CMK (cell line): Measurements from ENCODE around the gene CDC16.
"Not testable (repeated sequence)": the region's sequence is repeated elsewhere in the genome, so short reads cannot be mapped to it uniquely, and the experiment has no call there.

Experiments used
- DNase-seq: peaks from one replicate; pipeline ENCODE4 v3.0.0-alpha.2; 2010; ENCODE audit warnings: low read depth

CDC16 gene

GRCh38 chr13:114227528-114227927 lies 7.2 kb upstream of the CDC16 start:
- no peak for DNase-seq

GRCh38 chr13:114228176-114228575 lies 6.5 kb upstream of the CDC16 start:
- DNase-seq: no peak

- DNase-seq: no peak
Observed at GRCh38 chr13:114229506-114229905, 5.2 kb upstream of the CDC16 start.

GRCh38 chr13:114230117-114230516 lies 4.6 kb upstream of the CDC16 start:
- DNase-seq: no peak

- no peak for DNase-seq
Observed at GRCh38 chr13:114230575-114230974, 4.1 kb upstream of the CDC16 start.

GRCh38 chr13:114231886-114232285 lies 2.8 kb upstream of the CDC16 start:
- DNase-seq: no peak

GRCh38 chr13:114234266-114234644 lies 442 bp upstream of the CDC16 start:
- DNase-seq: no peak

- no peak for DNase-seq
Observed at GRCh38 chr13:114235697-114236096, 1.0 kb downstream of the CDC16 start.

GRCh38 chr13:114236227-114236626 lies 1.5 kb downstream of the CDC16 start:
- DNase-seq: no peak

GRCh38 chr13:114237415-114238112 lies 2.9 kb downstream of the CDC16 start:
- DNase-seq: no peak

- no peak for DNase-seq
Observed at GRCh38 chr13:114241918-114242317, 7.2 kb downstream of the CDC16 start.

- no peak for DNase-seq
Observed at GRCh38 chr13:114243971-114244370, 9.3 kb downstream of the CDC16 start.

GRCh38 chr13:114244637-114245036 lies 9.9 kb downstream of the CDC16 start:
- DNase-seq: no peak

- DNase-seq: no peak
Observed at GRCh38 chr13:114248011-114248410, 13.3 kb downstream of the CDC16 start.

GRCh38 chr13:114249077-114249476 lies 14.4 kb downstream of the CDC16 start:
- no peak for DNase-seq

GRCh38 chr13:114251639-114252440 lies 17.1 kb downstream of the CDC16 start:
- not testable (repeated sequence) for DNase-seq

GRCh38 chr13:114256547-114256946 lies 21.9 kb downstream of the CDC16 start:
- no peak for DNase-seq

GRCh38 chr13:114257014-114257413 lies 22.3 kb downstream of the CDC16 start:
- DNase-seq: no peak

- DNase-seq: no peak
Observed at GRCh38 chr13:114258589-114258988, 23.9 kb downstream of the CDC16 start.

- no peak for DNase-seq
Observed at GRCh38 chr13:114259374-114259773, 24.7 kb downstream of the CDC16 start.

GRCh38 chr13:114259974-114260373 lies 25.3 kb downstream of the CDC16 start:
- no peak for DNase-seq

- no peak for DNase-seq
Observed at GRCh38 chr13:114260814-114261213, 26.1 kb downstream of the CDC16 start.

- DNase-seq: no peak
Observed at GRCh38 chr13:114261328-114261965, 26.8 kb downstream of the CDC16 start.
